ENCODE measurements around the gene RBMX.

The RBMX gene

DNA sequence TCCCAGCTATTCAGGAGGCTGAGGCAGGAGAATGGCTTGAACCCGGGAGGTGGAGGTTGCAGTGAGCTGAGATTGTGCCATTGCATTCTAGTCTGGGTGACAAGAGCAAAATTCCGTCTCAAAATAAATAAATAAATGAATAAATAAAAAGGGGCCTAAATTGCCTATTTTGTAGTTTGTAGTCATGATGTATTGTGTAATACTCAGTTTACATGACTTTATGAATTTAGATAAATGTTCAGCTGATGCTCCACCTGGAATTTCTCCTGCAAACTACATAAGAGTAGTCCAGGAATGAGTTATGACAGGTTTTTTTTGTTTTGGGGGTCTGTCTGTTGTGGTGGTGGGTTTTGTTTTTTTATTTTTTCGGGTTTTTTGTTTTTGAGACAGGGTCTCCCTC lies 31.1 kb downstream of the RBMX start:
- DNase-seq (ENCODE audit: low read depth in 1 of 2, low spot score in 1 of 2): no peak

DNA sequence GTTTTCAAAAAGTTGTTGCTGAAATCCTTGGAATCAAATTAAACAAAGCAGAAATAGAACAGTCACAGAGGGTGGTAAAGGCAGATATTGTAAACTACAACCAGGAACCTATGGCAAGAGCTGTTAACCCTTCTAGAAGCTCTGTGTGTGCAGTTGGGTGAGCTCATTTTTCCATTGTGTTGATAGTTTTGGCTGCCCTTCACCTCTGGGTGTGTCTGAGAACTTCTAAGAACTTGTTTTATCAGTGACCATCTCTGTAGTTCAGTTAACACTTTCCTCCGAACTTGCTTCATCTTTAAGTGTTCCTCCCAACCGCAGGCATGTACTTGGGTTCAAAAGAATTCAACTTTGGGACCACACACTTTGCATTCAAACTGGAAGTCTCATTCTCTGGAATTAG lies 32.7 kb downstream of the RBMX start:
- no peak for DNase-seq (ENCODE audit: low read depth in 1 of 2, low spot score in 1 of 2)

DNA sequence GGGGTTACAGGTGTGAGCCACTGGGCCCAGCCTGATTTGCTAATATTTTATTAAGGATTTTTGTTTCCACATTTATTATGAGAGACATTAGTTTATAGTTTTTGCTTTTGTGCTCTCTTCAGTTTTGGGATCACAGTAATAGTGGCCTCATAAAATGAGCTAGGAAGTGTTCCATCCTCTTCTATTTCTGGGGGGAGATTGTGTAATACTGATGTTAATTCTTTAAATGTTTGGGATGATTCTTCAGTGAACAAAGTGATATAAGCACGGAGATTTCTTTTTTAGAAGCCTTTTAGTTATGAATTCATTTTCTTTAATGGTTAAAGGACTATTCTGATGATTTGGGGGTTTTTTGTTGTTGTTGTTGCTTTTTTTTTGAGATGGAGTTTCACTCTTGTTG lies 41.3 kb downstream of the RBMX start:
- DNase-seq (ENCODE audit: low read depth in 1 of 2, low spot score in 1 of 2): no peak

DNA sequence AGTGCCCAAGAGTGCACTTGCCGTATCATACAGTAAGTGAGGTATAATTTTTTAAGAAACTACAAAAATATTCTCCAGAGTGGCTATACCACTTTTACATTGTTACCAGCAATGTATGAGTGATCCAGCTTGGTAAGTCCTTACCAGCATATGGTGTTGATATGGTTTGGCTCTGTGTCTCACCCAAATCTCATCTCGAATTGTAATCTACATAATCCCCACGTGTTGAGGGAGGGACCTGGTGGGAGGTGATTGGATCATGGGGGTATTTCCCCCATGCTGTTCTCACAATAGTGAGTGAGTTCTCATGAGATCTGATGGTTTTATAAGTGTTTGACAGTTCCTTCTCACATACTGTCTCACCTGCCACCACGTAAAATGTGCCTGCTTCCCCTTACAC lies 44.8 kb downstream of the RBMX start:
- no peak for DNase-seq (ENCODE audit: low read depth in 1 of 2, low spot score in 1 of 2)

DNA sequence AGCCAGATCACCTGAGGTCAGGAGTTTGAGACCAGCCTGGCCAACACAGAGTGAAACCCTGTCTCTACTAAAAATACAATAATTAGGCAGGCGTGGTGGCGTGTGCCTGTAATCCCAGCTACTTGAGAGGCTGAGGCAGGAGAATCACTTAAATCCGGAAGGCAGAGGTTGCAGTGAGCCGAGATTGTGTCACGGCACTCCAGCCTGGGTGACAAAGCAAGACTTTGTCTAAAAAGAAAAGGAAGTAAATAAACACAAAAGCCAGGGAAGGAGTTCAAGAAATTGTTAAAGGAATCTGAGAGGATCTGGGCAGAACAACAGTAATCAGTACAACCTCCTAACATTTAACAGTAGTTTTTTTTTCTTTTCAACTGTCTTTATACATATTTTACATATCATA lies 51.1 kb downstream of the RBMX start:
- DNase-seq (ENCODE audit: low read depth in 1 of 2, low spot score in 1 of 2): no peak

DNA sequence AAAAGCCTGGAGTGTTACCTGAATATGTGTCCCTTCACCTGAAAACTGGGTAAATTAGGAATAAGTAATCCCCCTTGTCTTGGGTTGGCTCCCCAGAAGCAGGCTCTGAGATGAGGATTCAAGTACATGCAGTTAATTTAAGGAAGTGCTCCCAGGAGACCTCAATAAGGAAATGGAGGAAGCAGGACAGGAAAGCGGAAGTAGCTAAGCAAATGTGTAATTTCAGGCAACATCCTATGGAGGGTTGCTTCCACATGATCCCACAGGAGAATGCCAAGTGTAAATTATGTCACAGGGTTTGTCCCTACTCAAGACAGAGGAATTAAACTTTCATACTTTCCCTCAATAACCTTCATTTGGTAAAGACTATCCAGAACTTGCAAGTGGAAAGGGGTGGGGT lies 51.7 kb downstream of the RBMX start:
- no peak for DNase-seq (ENCODE audit: low read depth in 1 of 2, low spot score in 1 of 2)

DNA sequence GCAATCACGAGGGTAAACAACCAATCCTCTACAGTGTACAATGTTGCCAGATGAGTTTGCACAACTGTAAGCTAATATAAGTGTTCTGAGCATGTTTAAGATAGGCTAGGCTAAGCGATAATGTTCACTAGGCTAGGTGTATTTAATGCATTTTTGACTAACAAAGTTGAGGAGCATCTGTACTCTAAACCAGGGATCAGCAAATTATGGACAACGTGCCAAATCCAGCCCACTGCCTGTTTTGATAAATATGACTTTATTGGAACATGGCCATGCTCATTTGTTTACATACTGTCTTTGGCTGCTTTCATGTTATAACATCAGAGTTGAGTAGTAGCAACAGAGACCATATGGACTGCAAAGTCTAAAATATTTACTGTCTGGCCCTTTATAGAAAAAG lies 53.5 kb downstream of the RBMX start:
- no peak for DNase-seq (ENCODE audit: low read depth in 1 of 2, low spot score in 1 of 2)

DNA sequence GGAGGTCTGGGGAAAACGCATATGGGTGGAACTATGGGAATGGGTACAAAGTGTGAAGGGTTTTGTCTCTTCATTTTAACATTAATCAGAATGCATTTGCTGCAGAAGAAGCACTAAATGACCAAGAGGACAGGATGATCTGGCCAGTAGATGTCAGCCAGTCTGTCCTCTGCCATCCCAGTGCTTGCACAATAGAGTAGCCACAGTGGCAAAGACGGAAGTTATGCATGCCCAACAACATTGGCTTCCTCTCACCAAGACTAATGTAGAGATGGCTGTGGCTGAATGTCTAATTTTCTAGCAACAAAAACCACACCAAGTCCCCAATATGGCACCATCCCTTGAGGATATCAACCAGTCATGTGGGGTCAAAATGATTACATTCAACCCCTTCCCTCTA lies 54.8 kb downstream of the RBMX start:
- DNase-seq (ENCODE audit: low read depth in 1 of 2, low spot score in 1 of 2): no peak

Measured in activated CD4-positive, alpha-beta T cell treated with anti-CD3 and anti-CD28 coated beads, Interleukin-2, amount 50 U/mL, for 24 hours (primary cell).